ENCODE measurements around the gene KRTAP9-9.

- TF ChIP-seq POLR2AphosphoS5 (IDR thresholded peaks at IDR 0.05; ENCODE audit: low read depth, low read length) (no peak), TAF1 (IDR thresholded peaks at IDR 0.05; ENCODE audit: low read depth, low read length) (no peak)
Observed at GRCh38 chr17:41271858-41272257, 16.7 kb downstream of the KRTAP9-9 start.

All from GM12891 (cell line).